Stimulated activated CD4-positive, alpha-beta T cell treated with anti-CD3 and anti-CD28 coated beads, Interleukin-4, amount 100 ng/mL, for 24 hours (primary cell): ENCODE results near the gene PTRH1.

Experiments
- DNase-seq: peaks from one replicate; pipeline ENCODE4 v3.0.0-alpha.2; 2020

PTRH1 gene

GRCh38 chr9:127716412-127716811, 949 bp upstream of the PTRH1 start:
- DNase-seq, result no peak

- no peak for DNase-seq
Observed at GRCh38 chr9:127714951-127715469, 453 bp downstream of the PTRH1 start.

- no peak for DNase-seq
Observed at GRCh38 chr9:127714020-127714750, 1.3 kb downstream of the PTRH1 start.

GRCh38 chr9:127712867-127713266, 2.6 kb downstream of the PTRH1 start:
- no peak for DNase-seq

- no peak for DNase-seq
Observed at GRCh38 chr9:127712371-127712770, 3.1 kb downstream of the PTRH1 start.

- DNase-seq, result no peak
Observed at GRCh38 chr9:127711831-127712274, 3.6 kb downstream of the PTRH1 start.

GRCh38 chr9:127711226-127711701, 4.2 kb downstream of the PTRH1 start:
- no peak for DNase-seq

DNA sequence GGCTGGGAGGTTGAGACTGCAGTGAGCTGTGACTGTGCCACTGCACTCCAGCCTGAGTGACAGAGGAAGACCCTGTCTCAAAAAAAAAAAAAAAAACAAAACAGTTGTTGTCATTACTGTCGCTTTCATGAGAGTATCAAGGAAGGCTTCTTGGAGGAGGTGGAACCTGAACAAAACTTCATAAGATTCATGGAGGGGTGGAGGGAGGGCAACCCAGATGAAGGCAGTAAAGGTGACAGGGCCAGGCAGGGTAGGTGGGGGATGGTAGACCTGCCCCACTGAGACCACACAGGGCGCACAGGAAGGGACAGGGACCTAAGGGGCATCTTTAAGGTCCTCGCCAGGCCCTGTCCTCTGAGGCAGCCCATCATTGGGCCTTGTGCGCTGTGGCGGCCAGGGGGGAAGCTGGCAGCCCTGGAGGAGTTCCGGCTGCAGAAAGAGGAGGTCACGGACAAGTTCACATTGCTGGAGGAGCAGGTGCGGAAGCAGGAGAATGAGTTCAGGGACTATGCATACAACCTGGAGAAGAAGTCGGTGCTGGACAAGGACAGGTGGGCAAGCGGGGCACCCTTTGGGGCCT, 5.2 kb downstream of the PTRH1 start:
- no peak for DNase-seq

DNA sequence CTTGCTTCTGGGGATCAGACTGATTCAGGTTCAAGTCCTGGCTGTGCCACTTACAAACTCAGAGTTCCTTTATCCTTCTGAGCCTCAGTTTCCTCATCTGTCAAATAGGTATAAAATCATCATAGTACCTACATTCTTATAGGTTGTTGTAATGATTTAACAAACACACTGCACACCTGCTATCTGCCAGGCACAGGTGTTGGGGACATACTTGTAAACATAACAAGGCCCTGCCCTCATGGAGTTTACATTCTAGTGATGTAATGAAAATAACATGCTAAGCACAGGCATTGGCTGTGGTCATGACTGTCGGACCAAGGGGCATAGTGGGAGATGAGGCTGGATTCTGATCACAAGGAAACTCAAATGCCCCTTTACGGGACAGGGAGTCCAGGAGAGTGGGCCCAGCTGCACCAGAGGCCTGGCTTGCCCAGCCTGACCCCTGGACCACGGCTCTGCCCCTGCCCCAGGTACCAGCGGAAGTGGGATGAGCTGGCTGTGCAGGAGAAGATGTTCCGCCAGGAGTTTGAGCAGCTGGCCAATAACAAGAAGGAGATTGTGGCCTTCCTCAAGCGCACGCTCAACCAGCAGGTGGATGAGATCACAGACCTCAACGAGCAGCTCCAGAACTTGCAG, 6.4 kb downstream of the PTRH1 start:
- DNase-seq, result no peak

DNA sequence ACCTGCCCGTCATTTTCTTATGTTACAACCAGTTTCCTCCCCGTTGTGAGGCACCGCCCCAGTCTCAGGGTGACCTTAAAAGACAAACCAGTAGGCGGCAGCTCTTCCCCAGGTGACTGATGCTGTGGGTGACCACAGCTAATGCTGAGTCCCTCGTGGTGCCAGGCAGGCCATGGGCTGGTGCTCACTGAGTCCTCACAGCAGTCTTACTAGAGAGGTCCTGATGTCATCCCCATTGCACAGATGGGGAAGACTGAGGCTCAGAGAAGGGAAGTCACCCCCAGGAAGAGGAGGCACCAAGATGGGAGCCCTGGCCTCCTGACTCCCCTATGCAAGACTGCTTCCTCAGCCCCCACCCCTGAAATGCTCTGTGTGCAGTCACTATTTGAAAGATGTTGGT, 7.7 kb downstream of the PTRH1 start:
- peak; percentile 25 for DNase-seq

GRCh38 chr9:127706836-127707241, 8.6 kb downstream of the PTRH1 start, which contains the start of gene CFAP157:
TSS of gene CFAP157 (plus strand) at chr9:127706988. CDS start at chr9:127707032, 44 bp downstream.
- DNase-seq, result no peak

GRCh38 chr9:127705577-127706379, 9.7 kb downstream of the PTRH1 start:
- no peak for DNase-seq

- no peak for DNase-seq
Observed at GRCh38 chr9:127703289-127703946, 12.0 kb downstream of the PTRH1 start.

DNA sequence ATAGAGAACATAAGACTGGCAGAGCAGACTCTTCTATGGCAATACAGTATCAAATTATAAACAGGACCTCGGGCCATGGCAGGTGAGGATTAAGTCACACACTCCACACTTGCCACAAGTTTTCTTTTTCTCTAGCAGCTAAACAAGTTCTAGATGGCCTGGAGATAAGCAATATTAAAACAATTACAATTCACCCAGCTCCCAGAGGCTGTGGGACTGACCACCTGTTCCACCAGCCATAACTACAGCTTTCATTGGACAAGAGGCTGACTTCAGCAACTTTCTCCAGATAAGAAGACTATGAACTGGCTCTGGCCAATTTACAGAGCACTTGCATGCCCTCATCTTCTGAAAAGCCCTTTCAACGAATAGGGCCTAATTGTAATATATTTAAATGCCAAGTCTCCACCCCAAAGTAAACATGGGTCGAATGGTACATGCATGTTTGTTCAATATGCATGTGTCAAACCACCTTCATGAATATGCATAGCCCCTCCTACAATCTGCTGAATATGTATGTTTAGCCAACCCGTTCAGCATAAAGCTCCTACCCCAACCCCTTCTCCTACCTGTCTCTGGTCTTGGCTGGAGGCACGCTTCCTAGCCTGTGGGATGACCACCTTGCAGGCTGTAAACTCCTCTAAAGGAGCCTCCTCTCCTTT, 14.7 kb downstream of the PTRH1 start:
- no peak for DNase-seq

DNA sequence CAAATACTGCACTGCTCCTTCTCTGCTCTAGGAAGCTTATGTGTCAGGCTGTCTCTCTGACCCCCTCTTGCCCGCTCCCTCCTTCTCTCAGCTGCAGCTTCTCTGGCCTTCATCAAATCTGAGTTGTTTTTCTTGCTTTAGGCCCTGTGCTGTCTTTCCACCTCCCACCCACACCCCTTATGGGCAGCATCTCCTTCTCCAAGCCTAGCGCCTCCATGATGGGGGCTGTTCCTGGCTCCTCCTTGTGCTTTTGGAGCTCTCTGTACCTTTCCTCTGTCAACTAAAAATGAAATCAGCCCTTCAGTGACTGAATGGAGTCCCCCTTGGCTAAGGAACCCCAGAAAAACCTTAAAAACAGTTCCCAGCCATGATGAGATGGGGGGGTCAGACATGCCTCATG, 15.3 kb downstream of the PTRH1 start:
- no peak for DNase-seq

- DNase-seq, result peak; percentile 91
Observed at GRCh38 chr9:127698985-127699670, 16.3 kb downstream of the PTRH1 start.

DNA sequence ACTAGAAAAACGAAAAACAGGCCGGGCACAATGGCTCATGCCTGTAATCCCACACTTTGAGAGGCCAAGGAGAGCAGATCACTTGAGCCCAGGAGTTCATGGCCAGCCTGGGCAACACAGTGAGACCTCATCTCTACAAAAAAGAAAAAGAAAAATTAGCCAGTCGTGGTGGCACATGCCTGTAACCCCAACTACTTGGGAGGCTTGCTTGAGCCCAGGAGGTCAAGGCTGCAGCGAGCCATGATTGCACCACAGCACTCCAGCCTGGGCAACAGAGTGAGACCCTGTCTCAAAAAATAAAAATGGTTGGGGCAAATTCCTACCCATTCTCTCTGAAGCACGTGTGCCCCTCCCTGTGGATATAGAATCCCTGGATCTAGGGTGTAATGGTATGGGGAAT, 17.1 kb downstream of the PTRH1 start:
- DNase-seq, result no peak

GRCh38 chr9:127697575-127697974, 17.9 kb downstream of the PTRH1 start:
- no peak for DNase-seq

DNA sequence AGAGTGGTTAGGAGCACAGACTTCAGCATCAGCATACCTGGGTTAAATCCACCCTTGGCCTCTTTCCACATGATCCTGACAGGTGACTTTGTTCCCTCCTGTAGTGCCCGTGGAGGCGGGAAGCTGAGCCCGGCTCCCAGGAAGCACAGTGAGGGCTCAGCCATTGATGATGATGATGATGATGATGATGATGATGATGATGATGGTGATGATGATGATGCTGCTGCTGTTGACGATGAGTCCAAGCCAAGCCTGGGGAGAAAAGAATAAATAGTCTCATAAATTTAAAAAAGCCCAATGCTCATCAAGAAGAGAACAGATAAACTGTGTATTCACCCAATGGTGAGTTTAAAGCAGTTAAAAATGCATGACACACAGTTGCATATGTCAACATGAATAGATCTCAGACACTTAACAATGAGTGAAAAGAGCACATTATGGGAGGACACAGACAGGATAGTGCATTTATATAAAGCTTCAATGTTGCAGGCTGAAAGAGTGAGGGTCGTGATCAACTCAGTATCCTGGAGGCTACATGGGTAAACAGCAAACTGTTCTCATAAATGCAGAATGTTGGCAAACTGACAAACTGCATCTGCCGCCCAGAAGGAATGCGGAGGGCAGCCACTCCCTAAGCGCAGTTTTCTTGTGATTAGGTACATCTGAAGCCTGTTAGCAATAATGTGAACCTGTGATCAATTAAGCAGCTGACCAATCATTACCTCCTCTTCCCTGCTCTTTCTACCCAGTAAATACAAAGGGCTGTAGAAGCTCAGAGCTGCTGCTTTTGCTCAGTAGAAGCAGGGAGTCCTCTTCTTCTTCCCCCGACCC, 20.4 kb downstream of the PTRH1 start:
- no peak for DNase-seq

GRCh38 chr9:127693697-127694096, 21.8 kb downstream of the PTRH1 start:
- no peak for DNase-seq
